SKM-1 (cell line): ENCODE results near the gene GPR89B.
"Not testable (repeated sequence)": the region's sequence is repeated elsewhere in the genome, so short reads cannot be mapped to it uniquely, and the experiment has no call there.

Source experiments
- DNase-seq: peaks from one replicate; lab custom pipeline; 2025; ENCODE audit not compliant: unreplicated experiment; lab: John Stamatoyannopoulos, UW

Gene GPR89B

DNA sequence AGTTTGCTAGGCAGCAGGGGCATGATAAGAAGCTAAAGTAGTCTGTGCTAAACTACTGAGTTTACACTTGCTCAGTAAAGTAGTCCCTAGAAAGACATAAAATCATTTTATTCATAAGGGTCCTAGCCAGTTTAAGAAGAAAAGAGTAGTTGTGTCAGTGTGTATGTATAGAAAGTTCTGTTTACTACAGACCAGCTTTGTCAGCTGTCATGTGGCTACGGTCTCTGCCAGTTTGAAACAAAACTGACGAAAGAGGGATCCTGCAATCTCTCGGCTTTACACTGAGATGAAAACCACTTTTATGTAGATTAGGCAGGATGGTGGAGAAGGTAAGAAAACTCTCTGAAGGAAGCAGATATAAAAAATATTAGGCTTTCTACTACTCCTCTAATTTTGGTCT, 7.1 kb downstream of the GPR89B start:
- not testable (repeated sequence) for DNase-seq

DNA sequence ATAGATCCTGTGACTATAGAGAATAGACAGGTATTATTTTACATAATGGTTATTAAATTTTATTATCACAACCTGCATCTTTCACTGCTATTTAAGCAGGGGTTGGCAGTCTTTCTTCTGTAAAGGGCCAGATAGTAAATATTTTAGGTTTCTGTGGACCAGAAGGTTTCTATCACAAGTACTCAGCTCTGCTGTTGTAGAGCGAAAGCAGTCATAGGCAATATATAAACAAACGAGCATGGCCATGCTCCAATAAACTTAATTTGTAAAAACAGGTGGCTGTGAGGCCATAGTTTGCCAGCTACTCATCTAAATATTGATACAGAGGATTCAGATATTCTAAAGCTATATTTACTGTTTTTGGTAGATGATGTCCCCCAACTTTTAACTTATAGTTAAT, 12.2 kb downstream of the GPR89B start:
- not testable (repeated sequence) for DNase-seq

DNA sequence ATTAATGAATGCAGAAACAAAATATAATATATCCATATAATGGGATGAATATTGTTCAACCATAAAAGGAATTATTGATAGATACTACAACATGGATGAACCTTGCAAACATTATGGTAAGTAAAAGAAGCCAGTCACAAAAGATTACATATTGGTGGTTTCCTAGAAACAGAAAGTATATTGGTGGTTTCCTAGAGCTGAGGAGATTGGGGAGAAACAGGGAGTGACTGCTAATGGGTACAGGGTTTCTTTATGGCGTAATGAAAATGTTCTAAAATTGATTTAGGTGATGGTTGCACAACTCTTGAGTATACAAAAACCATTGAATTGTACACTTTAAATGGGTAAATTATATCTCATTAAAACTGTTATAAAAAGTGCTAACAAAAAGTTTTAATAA, 14.3 kb downstream of the GPR89B start:
- DNase-seq = not testable (repeated sequence)

DNA sequence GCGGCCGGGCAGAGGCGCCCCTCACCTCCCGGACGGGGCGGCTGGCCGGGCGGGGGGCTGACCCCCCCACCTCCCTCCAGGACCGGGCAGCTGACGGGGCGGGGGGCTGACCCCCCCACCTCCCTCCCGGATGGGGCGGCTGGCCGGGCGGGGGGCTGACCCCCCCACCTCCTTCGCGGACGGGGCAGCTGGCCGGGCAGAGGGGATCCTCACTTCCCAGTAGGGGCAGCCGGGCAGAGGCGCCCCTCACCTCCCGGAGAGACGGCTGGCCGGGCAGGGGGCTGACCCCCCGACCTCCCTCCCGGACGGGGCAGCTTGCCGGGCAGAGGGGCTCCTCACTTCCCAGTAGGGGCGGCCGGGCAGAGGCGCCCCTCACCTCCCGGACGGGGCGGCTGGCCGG, 21.3 kb downstream of the GPR89B start:
- not testable (repeated sequence) for DNase-seq

DNA sequence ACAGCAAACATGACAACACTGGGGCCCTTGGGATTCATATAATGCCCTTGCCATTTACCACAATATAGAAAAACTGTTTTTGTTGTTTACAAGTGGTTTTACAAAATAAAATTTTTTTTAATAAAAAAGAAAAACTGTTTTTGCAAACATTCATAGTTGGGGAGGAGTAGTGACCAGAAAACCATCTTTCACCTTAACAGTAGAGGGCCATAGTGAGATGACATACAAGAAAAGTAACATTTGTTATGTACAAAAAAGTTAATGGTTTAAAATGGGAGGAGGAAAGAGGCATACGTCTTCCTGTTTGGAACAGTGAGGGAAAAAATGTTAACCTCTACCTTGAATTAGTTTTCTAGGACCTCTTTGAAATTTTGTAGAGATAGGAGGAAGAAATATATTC, 30.7 kb downstream of the GPR89B start:
- DNase-seq = not testable (repeated sequence)

DNA sequence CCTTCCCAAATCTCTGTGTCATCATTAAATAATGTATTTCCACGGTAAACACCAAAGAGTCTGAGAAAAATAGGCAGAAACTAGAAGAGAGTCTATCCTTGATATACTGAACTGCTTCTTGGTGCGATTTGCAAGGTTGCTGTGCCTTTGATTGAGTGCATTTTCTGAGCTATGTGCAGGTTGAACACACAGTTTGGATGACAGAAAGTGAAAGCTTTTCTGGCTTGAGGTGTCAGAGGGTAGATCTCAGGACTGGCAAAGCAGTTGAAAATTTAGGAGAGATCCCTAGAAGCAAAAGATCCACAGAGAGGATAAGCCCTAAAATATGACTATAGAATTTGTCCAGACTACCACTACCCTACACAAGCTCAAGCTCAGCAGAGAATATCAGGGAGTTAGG, 31.5 kb downstream of the GPR89B start:
- DNase-seq = not testable (repeated sequence)

DNA sequence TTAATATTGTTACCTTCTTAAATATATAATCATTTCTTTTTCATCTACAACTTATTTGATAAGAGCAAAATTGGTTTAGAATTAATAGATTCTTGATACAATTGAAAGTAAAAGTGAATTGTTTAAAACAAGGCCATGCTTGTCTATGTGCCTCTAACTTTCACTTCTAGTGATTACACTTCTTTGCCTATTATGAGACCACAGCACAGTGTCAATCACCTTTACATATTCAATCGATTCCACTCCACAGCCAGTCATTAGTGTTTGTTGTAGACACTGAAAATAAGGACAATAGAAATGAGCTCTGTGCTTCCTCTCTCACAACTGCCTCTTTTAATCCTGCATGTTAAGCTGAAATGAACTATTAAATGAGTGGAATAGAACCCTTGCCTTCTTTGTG, 36.4 kb downstream of the GPR89B start:
- DNase-seq = not testable (repeated sequence)

DNA sequence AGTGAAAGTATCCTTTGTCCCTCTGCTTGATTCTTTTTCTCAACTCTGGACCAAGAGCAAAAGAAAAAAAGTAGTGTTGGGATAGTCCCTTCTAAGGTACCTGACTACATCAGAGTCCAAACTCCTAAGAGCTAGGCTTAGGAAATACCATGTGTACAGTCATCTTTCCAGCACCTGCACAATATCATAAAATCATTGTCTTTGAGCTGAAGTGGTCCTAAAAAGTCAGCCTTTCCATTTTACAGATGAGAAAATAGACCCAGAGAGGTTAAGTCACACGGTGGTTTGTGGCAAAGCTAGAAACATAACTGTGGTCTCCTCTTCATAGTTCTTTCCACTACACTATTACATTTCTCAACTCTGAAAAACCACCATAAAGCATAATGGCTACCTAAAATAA, 38.4 kb downstream of the GPR89B start:
- not testable (repeated sequence) for DNase-seq

DNA sequence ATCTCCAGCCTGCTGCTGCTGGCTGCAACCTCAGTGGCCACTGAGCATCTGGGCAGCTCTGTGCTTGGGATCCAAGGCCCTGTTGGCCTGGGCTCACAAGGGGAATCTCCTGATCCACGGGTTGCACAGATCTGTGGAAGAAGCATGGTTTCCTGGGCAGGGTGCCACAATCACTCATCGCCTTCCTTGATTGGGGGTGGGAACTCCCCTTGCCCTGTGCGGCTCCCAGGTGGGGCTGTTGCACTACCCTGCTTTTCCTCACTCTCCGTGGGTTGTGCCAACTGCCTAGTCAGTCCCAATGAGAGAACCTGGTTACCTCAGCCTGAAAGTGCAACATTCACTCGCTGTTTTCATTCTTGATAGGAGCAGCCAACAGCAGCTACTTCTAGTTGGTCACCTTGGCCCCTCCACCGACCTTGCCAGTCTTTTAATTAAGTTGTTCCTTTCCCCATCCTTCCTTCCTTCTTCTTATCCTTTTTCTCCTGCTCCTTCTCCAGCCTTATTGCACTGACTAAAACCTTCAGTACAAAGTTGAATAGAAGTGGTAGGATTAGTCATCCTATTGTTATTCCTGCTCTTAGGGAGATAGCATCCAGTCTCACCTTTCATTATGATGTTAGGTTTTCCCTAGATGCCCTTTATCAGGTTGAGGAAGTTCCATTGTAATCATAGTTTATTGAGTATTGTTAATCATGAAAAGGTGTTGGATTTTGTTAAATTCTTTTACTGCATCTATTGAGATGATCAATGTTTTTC, 50.9 kb downstream of the GPR89B start:
- DNase-seq = not testable (repeated sequence)

DNA sequence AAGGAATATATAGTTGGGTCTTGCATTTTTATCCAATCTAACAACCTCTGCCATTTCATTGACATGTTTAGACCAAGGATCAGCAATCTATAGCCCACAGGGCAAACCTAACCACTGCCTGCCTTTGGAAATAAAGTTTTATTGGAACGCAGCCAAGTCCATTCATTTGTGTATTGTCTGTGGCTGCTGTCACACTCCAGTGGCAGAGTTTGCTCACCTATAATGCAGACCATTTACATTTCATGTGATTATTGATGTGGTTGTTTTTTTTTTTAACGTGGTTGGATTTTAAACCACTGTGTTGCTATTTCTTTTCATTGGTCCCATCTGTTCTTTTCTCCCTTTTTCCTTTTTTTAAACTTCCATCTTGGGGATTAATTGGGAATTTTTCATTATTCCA, 57.2 kb downstream of the GPR89B start:
- DNase-seq = not testable (repeated sequence)

DNA sequence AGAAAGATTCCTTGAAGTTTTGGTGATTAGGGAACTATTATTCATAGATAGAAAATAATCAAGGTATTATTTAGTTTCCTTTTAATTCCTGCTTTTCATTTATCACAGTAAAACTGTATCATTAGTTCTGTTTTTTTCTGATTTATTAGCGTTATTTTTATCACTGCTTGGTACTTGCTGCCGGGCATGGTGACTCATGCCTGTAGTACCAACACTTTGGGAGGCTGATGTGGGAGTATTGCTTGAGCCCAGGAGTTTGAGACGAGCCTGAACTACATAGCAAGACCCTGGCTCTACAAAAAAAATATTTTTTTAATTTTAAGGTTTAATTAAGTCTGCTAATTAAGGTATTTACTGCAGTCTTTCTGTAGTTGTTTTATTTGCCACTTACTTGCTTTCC, 59.7 kb downstream of the GPR89B start:
- DNase-seq = not testable (repeated sequence)

DNA sequence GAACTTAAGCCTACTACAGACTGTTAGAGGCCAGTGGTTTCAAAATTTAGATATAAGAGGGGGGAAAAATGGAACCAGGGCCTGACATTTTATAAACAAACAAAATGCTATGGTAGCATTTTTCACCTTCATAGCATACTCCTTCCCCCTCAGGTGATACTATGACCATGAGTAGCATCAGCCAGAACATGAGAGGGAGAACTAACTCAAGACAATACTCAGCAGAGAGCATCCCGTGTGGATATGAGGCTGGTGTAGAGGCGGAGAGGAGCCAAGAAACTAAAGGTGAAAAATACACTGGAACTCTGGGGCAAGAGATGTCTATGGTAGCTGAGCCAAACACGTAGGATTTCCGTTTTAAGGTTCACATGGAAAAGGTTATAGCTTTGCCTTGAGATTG, 64.7 kb downstream of the GPR89B start:
- not testable (repeated sequence) for DNase-seq

DNA sequence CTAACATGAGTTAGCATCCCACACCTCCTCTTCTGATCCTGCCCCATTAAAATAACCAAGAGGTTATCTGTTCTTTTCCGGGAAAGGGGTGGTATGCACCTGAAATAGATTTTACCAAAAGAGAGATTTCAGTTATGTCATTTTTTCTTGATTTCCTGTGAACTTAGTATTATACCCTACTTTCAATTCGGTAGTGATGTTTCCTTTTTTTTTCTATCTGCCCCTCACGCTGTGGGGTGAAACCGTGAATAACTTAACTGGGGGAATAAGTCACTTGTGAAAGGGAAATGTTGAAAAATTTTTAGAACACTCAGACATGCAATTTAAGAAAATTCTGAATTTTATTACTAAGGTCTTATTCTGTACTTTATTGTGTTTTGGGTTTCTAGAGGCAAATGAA, 65.2 kb downstream of the GPR89B start:
- DNase-seq = not testable (repeated sequence)

DNA sequence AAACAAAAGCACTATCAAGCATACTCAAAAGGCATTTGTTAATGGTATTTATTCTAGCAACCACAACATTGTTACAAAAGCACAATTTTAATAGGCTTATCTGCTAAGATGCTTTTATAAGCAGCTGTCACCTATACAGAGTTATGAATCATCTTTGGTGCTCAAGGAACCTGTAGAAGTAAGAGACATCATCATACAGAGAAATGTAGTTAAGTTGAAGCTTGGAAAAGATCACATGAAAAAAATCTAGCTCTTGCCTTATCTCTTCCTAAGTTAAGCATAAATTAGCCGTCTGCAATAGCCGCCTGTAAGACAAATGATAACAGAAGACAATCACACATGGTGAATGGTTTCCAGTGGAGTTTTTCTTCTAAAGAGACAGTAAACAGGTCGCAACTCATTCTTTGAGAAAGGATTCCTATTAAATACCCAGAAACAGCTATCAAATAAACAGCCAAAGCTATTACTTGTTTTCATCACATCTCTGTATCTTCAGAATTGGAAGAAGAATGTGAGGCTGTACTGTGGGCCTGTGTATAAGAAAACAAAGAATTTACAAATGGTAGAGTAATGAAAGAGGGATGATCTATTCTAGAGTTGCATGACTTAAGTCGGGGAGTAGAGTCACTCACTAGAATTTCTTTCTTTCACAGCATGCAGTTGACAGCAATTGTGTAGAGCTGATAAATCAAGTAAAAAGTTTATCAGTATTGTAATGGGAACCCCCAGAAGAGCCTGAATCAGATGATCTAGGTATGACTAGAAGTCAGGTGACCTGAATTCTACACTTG, 65.8 kb downstream of the GPR89B start:
- DNase-seq = not testable (repeated sequence)

DNA sequence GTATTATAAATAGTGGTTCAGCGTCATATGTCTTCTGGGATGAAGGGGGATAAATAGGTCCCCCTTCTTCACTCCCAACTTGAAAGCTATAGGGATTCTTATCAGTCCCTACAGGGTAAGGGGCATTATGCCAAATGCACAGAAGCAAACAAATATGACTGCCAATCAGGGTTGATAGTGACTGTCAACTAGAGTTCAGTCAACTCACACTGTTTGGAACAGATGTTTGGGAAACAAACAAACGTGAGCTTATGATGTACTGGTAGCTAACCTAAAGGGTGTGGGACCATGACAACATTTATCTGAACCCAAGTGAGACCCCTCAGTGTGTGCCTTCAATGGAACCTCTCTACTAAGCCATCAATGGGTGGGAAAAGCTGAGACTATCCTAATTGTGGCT, 67.9 kb downstream of the GPR89B start:
- DNase-seq = not testable (repeated sequence)

DNA sequence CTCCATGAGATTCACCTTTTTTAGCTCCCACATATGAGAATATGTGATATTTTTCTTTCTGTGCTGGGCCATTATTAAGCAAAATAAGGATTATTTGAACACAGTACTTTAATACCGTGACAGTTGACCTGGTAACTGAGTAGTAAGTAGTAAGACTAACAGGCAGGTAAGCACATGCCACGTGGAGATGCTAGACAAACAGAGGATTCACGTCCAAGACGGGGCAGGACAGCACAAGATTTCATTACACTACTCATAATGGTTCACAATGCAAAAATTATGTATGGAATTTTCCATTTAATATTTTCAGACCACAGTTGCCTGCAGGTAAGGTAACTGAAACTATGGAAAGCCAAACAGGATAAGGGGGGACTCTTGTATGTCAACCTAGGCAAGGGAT, 79.5 kb downstream of the GPR89B start:
- not testable (repeated sequence) for DNase-seq

DNA sequence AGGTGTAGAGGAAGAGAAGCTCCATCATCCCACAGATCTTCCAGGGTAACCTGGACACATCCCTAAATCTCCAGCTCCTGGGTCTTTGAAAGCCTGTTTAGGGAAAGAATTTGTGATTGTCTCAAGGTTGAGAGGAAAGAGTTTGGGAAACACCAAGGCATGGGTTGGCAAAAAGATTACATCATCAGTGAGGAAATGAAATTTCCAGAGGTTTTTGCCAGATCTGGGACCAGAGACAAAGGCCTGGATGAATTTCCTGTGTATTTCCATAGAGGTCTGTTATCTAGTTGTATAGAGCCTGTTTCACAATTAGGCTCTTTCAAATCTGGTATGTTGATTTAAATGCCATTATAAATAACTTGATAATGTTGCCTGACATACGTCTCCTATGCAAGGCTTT, 82.3 kb downstream of the GPR89B start:
- DNase-seq = no peak

DNA sequence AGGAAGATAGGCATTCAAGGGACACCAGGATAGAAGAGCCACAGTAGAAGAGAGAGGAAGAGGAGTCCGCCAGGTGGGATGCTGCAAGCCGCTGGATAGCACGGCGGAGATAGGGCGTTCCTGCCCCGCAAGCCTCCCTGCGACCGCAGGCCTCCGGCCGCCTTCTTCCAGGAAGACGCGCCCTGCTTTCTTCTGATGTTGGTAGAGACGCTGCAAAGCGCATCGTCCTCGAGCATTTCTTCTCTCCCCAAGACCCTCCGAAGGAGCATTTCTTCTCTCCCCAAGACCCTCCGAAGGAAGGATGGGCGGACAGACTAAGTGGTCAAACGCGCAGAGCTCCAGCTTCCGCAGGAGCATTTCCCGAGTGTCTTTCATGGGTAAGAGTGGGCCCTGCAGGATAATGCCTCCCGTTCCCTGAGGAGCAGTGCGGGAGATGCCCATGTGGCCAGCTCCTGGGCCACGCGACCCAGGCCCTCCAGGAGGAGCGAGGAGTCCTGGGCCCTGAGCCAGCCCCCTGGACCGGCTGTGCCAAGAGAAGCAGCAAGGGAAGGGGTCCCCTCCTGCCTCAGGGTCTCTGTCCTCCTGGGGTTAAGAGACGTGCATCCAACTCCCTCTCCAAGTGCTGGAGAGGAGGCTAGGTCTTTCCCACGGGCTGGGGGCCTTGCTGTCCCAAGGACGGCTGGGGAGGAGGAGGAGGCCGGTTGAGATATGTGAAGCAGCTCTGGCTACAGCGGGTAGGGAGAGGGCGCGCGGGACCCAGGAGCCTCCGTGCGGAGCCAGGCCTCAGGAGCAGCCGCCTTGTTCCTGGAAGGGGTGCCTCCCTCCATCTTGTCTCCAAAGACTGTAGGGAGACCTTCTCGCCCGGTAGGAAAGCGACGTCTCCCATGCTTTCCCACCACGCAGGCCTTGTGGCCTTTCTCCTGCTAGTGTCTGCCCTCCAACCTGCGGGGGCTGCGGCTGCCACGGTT, 85.2 kb downstream of the GPR89B start:
- DNase-seq = not testable (repeated sequence)

DNA sequence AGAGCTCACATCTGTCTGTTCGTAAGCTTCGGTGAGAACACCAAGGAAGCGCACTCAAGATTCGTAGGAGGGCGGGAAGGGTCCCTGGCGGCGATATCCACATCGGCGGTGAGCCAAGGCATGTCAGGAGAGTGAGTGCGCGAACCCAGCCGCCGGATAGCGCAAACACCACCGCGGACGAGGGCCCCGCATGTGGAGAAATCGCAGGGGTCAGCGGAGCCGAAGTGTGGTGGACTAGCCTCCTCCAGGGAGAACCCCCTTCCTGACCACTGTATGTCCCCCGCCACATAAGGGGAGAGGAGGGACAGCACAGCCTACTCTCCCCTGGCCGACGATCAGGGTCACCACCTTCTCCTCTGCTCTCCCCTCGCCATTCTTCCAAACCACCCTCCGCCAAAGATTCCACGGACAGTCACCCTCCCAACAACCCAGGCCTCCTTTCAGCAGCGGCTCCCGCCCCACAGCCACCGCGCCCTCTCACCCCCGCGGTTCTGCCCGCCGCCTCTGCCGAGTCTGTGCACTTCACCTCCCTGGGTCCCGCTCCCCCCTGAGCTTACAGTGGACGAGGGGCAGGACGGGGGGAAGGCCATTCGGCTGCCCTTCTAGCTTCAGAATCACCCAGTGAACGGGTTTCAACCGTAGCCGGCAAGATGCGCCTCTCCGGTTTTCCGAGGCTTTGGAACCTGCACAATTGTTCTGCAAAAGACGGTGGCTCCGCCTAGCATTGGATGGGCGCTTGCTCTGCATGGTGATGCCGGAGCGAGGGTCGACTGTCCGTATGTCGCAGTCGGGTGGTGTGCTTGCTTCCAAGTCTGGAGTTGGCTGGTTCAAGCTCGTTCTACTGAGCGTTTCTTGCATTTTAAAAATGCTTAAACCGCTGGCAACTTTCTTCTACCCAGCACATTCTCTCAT, 86.3 kb downstream of the GPR89B start:
- DNase-seq = not testable (repeated sequence)

DNA sequence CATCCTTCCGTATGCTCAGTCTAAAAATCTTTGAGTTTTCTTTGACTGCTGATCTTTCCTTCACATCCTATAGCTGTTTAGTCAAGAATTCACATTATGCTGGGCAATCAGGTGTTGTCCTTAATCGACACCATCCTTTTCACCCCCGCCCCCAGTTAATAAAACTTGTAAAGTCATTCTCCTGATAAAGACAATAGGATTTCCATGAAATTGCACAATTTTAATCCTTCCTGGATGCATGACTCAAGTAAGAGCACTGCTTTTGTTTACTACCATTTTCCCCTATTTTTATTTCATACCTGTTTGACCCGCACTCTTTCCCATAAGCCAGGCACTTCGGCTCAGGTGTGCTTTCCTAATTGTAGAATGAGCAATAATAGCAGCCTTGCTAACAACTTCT, 96.7 kb downstream of the GPR89B start:
- DNase-seq = not testable (repeated sequence)
